Right renal pelvis (tissue), 4 donors: Measurements from ENCODE around the gene GPX4. TPM values are rescaled to one million over a fixed set of nuclear protein-coding genes. Genes with fewer than 3 reads are reported as not detected.
"Not testable (repeated sequence)": the region's sequence is repeated elsewhere in the genome, so short reads cannot be mapped to it uniquely, and the experiment has no call there.

Experiments used
- DNase-seq, 4 donors: peaks; one replicate each; pipeline ENCODE4 v3.0.0-alpha.2; 2013; ENCODE audit warnings: low read depth in 4 of 4, low spot score in 3 of 4, missing footprints in 1 of 4
- polyA plus RNA-seq, 4 donors: library from polyadenylated mRNA; unstranded; fragments of 120-200 nt; gene quantifications; one replicate each; pipeline ENCODE4 v1.2.1, GENCODE V29; 2013; ENCODE audit not compliant: insufficient read length in 4 of 4

The GPX4 gene
- polyA plus RNA-seq, 4 donors, result 242 to 321 (median 252) TPM

DNA sequence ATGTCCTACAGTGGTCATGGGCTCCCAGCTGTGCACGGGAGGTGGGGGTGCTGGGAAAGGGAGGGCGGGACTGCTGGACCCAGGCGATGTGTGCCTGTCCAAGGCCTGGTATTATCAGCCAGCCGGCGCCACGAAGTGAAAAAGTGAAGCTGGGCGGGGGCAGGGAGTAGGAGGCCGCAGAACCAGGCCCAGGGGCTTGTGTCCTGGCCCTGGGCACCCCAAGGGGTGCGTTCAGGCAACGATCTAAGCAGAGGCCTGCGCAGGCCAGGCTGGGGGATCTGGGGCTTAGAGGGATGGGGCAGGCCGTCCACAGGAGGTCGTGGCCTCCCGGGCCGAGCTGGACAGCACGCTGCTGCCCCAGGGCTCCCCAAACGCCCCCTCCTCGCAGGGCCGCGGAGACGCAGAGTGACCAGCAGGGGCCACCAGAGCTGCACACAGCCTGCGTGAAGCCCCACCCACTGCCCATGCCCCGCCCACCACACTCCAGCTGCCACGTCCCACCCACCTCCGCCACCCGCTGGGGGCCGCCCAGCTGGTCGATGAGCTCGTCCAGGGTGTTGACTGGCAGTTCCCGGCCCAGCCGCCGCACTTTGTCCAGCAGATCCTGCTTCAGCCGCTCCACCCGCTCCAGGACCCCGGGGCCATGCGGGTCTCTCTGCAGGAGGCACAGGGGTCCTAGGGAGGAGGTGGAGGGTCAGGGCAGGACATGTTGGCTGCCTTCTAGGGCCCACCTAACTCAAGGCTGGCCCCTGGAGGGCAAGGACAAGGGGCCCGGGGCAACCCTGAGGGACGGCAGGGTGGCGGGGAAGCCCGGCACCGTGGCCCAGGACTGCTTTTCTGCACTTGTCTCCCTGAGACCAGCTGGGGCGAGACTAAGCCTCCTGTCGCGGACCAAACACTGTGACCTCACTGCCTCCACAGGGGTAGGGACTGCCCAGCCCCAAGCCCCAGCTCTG, 9.5 kb downstream of the GPX4 start:
- DNase-seq, result peak; percentile 81 to 87 (median 84)

DNA sequence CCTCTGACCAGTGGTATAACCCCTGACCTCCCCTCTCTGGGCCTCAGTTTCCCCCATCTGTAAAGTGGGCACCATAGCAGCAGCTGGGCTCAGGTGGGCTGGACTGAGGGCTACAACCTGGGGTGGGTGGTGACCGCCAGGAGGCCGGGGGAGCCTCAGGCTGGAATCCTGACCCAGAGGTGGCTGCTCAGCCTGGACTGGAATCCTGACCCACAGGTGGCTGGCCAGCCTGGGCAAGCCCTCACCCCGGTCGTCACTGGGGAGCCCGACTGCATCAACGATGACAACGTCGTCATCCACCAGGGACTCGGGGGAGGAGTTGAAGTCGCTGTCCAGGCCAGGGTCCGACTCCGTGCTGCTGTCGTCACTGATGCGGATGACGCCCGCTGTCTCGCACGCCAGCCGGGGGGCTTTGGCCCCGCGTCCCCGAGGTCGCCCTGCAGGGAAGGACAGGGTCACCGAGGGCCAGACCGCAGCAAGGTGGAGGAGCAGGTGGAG, 10.2 kb downstream of the GPX4 start:
- no peak for DNase-seq

DNA sequence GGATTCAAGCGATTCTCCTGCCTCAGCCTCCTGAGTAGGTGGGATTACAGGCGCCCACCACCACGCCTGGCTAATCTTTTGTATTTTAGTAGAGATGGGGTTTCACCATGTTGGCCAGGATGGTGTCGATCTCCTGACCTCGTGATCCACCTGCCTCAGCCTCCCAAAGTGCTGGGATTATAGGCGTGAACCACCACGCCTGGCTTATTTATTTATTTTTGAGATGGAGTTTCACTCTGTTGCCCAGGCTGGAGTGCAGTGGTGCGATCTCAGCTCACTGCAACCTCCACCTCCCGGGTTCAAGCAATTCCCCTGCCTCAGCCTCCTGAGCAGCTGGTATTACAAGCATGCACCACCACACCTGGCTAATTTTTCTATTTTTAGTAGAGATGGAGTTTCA, 10.9 kb downstream of the GPX4 start:
- not testable (repeated sequence) for DNase-seq

DNA sequence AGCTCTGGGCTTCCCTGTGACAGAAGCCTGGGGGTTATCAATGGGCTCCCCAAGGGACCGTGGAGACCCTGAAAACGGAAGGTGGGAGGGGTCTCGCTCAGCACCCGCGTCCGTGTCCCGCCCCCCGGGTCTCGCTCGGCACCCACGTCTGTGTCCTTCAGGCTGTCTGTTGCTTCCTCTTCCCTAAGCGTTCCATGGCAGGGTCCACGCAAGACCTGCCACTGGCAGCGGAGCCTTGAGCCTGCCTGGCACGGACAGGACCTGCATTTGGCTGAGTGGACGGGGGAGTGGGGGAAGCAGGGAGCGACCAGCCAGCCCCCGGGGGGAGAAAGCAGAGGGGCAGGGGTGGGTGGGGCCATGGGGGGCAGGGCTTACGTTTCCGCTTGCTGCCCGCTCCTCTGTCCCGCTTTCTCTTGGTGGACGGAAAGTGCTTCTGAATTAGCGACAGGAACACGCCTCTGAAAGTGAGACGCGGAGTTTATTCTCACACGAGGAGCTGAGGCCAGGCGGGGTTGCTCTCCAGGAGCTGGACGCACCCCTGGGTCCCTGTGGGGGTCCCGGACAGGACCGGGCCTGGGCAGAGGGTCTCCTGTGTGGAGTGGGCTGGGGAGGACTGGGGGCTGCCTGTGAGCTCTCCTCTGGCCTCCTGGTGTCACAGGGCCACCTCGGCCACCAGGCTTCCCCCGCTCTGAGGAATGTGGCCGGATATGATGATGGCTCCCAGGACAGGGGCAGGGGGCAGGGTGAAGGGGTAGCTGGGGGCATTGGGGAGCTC, 12.0 kb downstream of the GPX4 start:
- no peak for DNase-seq

DNA sequence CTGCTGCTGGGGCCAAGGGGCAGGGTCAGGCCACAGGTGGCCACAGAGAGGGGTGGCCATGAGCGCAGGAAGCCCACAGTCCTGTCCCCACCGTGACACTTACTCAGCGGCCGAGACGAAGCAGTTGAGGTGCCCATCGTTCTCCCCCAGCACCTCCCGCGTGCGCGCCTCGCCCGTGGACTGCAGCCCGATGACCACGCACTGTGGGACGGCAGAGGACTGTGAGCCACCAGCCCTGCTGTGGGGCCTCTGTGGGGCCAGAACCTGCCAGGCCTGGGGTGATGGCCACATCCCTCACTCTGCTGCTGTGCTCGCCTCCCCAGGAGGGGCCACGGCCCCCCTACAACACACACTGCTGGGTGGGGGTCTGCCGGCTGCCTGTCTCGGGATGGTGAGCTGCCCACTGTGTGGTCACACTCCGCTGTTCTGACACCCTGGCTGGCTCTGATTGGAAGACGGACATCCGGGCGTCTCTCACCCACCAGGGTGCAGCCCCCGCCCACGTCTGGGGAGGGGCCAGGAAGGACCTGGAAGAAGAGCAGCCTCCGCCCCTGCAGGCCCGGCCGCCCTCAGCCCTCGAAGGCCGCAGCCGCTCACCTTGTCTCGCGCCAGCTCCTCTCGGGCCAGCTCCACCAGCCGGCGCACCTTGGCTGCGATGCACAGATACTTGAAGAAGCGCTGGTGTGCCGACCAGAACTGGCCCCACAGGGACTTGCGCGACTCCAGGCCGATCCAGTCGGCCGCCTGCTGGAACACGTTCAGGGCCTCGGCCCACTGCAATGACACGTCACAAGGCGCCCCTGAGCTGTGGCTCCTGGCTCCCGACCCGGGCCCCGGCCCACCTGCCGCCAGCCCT, 13.2 kb downstream of the GPX4 start:
- DNase-seq, result no peak

DNA sequence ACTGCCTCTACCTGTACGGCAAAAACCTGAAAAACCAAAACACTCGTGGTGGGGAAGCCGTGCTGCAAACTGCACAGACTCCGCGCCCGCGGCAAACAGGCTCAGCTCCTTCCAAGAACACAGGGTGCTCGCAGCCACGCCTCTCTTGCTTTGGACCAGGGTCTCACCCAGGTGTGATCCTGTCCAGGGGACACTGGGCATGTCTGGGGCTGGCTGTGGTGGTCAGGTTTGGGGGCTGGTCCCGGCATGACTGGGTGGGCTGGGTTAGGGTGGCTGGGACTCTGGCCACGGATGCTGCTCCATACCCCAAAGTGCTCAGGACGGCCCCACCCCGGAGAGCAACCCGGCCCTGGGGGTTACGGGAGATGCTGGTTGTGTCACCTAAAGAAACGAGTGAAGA, 13.9 kb downstream of the GPX4 start:
- DNase-seq, result no peak

DNA sequence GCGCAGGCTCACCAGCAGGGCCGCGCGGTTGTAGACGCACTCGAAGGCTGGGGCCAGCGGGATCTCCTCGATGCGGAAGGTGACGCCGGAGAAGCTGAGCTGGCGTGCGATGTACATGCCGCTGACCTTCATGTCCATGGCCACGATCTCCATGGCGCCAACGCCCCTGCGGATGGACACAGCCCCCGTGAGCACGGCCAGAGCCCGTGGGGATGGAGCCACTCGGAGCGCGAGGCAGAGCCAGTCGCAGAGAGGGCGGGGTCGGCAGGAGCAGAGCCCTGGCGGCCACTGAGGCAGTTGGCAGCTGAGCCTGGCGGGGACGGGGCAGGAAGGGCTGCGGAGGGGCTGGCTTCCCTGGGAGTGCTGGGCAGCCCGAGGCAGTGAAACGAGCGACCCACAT, 15.2 kb downstream of the GPX4 start:
- no peak for DNase-seq

DNA sequence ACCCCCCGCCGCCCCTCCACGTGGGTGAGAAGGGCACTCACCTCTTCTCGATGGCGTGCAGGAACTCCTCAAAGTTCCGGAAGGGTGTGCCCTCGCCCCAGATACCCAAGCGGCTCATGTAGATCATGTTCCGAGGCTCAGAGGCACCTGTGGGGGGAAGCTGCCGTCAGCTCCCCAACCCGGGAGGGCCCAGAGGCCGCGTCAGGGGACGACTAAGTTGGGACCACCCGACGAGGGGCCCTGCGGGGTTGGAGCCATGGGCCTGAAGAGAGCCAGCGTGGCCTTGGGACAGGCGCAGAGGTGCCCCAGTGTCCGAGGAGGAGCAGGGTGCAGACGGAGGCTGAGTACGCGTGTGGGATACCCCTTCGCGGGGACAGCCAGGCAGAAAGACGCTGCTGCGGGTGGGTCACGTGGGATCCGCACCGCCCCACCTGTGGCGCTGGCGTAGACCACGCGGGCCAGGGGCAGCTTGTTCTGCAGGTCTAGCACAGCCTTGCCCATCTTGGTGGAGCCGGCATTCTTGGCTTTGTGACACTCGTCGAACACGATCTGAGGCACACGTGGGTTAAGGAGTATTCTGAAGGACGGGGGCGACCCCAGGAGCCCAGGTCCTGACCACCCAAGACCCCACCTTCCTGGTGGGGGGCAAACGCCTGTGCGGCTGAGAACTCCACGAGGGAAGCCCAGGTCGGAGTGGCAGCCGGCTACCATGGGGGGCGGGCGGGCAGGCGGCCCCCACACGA, 15.9 kb downstream of the GPX4 start:
- no peak for DNase-seq

DNA sequence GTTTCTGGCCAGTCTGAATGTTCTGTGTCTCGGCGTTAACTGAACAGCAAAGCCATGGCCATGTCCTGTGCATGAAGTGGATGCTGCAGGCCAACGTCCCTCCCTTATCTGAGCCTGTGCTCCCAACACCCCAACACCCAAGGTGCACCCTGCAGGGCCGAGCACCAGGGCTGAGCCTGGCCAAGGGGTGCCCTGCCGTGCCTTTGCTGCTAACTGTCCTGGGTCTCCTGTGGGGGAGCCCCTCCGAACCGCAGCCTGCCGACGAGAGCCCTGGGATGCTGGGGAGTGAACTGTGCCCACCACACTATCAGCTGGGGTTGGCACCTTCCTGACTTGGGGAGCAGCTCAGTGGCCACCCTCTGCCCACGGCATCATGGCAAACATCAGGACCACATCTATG, 17.6 kb downstream of the GPX4 start:
- no peak for DNase-seq

DNA sequence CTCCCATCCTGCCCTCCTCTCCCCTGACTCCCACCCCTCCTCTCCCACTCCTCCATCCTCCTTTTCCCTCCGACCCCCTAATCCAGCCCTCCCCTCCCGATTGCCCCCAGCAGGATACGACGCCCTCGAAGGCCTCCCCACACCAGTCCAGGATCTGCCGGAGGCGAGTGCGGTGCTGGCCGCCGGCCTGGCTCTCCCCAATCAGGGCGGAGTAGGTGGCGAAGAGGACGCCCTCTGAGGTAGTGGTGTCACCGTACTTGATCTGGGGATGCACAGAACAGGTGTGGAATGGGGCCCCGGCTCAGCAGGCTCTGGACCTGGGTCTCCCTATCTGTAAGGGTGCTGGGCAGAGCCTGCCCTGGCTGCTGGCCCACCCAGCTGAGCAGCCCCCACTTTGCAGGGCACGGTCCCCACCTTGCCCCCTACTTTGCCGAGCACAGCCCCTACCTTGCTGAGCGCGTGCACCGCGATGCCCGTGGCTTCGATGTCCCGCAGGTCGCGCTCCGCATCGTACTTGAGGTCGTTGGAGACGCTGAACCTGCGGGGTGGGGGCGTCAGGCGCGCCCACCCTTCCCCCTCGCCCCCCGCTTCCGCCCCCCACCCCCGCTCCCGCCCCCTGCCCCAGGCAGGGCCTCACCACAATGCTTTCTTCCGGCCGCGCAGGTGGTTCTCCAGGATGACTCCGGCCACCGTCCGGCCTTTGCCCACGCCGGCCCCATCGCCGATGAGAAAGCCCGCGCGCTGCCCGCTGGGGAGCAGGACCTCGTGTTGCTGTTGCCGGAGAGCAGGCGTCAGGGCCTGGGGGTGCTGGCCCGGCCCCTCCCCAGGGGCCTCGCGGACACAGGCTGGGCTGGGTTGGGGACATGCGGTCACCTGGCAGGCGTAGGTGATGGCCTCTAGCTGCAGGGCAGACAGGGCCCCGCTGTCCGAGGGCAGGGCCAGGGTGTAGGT, 18.5 kb downstream of the GPX4 start:
- DNase-seq, result no peak

DNA sequence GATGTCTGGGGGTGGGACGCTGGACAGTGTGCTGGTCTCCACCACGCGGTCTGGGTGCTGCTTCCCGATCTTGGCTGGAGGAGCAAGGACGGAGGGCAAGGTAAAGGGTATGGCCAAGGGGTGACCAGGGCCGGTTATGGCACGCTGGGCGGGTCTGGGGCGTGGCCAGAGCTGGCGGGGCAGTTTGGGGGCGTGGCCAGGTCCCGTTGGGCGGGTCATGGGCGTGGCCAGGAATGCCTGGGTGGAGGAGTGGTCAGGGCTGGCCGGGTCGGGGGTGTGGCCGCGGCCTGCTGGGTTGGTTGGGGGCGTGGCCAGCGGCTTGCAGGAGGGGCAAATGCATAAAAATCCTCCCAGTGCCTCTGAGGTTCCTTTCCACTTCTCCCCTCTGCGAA, 19.2 kb downstream of the GPX4 start:
- no peak for DNase-seq

DNA sequence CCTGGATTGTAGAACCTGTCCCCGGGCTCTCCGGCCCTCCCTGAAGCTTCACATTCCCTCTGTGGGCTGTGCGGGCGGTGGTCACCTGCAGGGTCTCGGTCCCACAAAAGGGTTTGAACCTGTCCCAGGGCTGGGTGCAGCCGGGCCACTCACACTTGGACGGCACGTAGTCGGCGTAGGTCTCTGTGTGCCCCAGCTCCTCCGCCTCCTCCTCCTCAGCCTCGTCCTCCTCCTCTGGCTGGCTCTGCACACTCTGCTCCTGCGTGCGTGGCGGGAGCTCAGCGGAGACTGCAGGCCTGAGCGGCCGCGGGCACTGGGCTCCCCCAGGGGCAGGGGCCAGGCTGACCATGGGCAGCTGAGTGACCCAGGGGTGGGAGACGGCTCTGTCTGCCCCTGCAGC, 19.6 kb downstream of the GPX4 start:
- DNase-seq, result no peak

DNA sequence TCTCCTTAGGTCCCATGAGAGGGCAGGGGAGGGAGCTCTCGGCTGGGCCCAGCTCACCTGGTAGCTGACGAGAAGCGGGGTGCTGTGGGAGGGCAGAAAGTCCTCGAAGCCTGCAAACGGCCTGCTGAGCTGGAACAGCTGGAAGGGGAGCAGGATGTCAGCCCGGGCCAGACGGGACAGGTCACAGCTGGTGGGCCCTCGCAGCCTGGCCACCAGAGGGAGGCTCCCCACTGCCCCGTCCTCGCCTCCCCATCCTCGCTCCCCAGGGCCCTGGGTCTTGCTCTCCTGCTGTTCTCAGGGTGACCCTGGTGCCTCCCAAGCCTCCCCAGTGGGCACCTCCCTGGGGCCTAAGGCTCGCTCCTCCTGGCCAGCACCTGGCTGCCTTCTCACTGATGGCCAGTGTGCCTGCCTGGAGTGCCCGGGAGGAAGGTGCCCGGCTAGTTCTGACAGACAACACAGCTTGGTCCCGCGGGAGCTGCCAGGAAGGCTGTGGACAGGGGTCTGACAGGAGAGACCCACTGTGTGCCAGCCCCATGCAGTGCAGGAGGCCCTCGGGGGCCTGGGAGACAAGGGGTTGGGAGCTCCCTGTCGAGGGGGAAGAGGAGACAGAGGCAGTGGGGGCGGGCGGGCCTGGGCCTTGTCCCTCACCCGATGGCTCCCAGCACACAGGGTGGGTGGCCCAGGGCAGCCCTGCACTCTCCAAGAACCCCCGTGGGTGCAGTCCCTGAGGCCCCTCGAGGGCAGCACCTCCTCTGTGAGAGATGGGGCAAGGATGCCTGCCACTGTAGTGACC, 20.3 kb downstream of the GPX4 start:
- DNase-seq, result no peak

DNA sequence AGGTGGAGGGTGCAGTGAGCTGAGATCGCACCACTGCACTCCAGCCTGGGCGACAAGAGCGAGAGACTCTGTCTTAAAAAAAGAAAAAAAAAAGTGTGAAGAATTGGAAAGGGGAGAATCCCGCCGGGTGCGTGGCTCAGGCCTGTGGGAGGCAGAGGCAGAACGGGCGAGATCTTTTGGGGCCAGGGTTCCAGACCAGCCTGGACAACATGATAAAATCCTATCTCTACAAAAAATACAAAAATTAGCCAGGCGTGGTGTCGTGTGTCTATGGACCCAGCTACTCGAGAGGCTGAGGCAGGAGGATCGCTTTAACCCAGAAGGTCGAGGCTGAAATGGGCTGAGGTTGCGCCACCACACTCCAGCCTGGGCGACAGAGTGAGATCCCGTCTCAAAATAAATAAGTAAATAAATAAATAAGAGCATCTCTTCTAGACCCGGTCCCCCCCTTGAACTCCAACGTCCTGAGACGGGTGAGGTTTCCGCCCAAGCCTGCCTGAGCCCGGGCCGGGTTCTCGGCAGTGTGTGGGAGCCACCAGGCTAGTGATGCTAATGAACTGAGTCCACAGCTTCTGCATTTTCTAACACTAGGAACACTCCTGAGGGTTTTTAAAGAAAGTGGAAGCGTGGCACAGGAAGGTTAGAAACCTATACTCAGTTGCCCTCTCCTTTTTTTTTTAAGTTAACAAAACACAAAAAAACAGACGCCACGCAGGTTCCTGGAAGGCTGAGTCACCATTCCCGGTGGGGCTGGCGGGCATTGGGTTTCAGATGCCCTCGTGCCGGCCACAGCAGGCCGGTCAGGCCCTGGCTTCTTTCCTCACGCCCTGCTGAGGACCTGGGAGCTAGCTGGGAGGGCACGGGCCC, 22.0 kb downstream of the GPX4 start:
- DNase-seq, result no peak

DNA sequence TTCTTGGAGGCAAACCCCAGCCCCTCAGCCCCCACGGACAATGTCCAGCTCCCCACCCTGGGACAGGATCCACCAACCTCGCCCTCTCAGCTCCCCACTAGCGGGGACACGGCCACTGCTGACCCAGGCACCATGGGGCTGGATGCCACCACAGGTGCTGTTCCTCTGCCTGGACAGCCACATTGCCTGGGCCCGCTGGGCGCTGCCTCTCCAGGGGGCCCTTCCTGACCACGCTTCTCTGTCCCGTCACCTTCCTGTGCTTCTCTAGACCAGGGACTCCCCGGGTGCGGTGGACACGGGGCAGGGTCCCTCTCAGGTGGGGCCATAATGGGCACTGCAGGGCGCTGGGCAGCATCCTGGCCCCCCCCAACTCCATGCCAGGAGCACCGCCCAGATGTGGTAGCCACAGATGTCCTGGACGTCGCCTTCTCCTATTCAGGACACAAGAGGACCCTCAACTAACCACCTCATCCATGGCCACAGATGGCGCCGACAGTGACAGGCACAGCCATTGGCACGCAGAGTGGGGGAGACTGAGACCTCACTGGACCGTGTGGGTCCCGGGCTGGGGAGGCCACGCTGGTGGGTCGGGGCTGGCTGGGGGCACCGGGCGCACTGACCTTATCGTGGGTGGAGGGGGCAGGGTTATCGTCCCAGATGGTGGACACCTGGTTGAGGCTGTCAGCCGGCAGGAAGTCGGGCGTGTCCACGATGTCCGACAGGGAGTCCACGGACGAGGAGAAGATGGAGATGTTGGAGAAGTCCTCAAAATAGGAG, 23.4 kb downstream of the GPX4 start:
- no peak for DNase-seq

DNA sequence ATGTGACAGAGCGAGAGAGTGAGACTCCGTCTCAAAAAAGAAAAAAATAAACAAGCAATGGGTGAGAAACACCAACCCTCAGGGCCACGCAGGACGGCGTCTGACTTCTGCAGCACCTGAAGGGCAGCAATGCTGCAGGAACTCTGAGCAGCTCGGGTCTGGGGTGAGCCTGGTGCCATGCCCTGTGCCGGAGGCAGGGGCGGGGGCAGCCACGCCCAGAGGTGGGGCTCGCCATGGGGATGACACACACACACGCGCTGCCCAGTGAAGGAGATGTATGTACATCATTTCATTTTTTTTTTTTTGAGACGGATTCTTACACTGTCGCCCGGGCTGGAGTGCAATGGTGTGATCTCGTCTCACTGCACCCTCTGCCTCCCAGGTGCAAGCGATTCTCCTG, 24.3 kb downstream of the GPX4 start:
- no peak for DNase-seq
